IgD-negative memory B cell (primary cell): ENCODE measurements around the gene CACNA2D3. TPM values are rescaled to one million over a fixed set of nuclear protein-coding genes. Genes with fewer than 3 reads are reported as not detected.

Experiments used
- H3K27ac Mint-ChIP-seq, 3 donors: one replicate each; pipeline ENCODE4 v1.8.0; 2020 to 2022; ENCODE audit warnings: mild to moderate bottlenecking in 3 of 3, mixed read lengths in 3 of 3, moderate library complexity in 1 of 3
- H3K27me3 Mint-ChIP-seq: one replicate; pipeline ENCODE4 v1.8.0; 2021; ENCODE audit warnings: mixed read lengths
- H3K36me3 Mint-ChIP-seq: one replicate; pipeline ENCODE4 v1.8.0; 2020; ENCODE audit warnings: mild to moderate bottlenecking, mixed read lengths
- H3K4me1 Mint-ChIP-seq, 3 donors: one replicate each; pipeline ENCODE4 v1.8.0; 2020 to 2022; ENCODE audit warnings: mixed read lengths in 3 of 3, mild to moderate bottlenecking in 1 of 3
- H3K4me3 Mint-ChIP-seq, 4 donors: one replicate each; pipeline ENCODE4 v1.8.0; 2020 to 2022; ENCODE audit warnings: mild to moderate bottlenecking in 4 of 4, mixed read lengths in 4 of 4, moderate library complexity in 3 of 4
- H3K9me3 Mint-ChIP-seq, 3 donors: one replicate each; pipeline ENCODE4 v1.8.0; 2020 to 2021; ENCODE audit warnings: mixed read lengths in 3 of 3, mild to moderate bottlenecking in 1 of 3
- polyA plus RNA-seq: library from polyadenylated mRNA; unstranded; fragments of 300-500 nt; fragmentation: Illumina TruSeq; gene quantifications from one replicate; pipeline ENCODE4 v1.2.3, GENCODE V29; 2021

CACNA2D3 gene
- polyA plus RNA-seq, 1 donor from 2014 or later = not detected

DNA sequence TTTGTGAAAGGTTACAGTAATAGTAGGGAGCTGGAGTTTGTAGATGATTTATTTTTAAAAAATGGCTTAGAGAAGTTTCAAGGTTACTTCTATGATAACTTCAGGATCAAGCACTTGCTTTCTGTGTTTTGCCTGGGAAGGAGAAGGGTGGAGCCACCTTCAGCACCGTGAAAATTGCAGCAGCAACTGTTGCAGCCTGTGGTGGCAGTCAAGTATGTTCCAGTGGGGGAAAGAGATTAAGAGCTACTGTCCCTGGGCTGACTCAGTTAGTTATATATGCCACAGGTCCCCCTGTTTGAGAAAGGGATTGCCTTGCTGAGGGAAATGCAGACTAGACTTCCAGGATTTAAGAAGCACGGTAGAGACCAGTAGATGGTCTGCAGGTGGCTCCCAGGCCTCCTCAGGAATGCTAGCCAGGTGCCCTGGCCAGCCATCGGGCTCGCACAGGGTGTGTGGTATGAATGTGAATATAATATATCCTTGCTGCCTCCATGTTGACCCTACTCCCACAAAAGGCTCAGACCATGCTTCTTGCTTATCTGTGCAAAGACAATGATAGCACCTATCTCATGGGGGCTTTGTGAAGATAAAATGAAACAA, 389.5 kb downstream of the CACNA2D3 start:
- no peaks in the 10 kb centered on the region for H3K4me1 Mint-ChIP-seq
- peaks cover 5 to 9% (median 8%) of the 10 kb centered on the region in 3 donors for H3K9me3 Mint-ChIP-seq
- H3K27me3 Mint-ChIP-seq = peaks cover 1% of the 10 kb centered on the region
- no peak overlapping the region for H3K27ac Mint-ChIP-seq
- H3K4me3 Mint-ChIP-seq = no peak overlapping the region
- no peaks in the 10 kb centered on the region for H3K36me3 Mint-ChIP-seq

DNA sequence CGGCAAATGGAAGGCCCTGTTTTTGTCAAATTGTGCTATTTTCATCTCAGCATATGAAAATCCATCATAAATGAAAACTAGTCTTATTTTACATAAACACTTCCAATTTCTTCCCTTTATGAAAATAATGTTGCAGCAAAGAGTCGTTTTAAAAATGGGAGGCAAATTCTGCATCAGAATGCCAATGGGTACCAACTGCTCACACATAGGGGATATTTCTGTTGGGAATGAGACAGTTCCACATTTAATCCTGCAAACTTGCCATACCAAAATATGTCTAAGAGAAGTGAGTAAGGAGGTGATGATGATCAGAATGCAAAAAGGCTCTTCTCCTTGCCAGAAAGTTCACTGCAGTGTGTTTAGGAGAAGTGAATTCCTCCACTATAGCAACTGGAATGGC, 391.7 kb downstream of the CACNA2D3 start:
- no peak overlapping the region for H3K4me3 Mint-ChIP-seq

DNA sequence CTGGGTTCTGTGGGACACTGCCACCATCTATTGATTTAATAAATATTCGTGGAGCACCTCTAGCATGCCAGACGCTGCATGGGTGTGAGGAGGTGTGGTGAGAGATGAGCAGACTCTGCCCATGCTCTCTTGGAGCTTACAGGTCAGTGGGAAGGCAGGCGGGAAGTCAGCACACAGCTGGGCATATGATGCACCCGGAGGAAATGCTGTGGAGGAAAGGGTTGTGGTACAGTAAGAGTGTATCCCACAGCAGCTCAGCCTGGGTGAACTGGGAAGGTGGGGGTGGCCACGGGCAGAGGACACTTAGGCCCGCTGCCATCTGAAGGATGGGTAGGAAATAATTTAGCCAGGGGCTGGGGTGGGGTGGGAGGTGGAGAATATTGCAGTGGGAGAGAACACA, 392.1 kb downstream of the CACNA2D3 start:
- Mint-ChIP-seq H3K27ac (no peak overlapping the region), H3K36me3 (no peaks in the 10 kb centered on the region), H3K9me3 (peaks cover 1 to 9% (median 8%) of the 10 kb centered on the region in 3 donors), H3K4me1 (no peaks in the 10 kb centered on the region), H3K4me3 (no peak overlapping the region), H3K27me3 (no peaks in the 10 kb centered on the region)

More for the DNA sequence above, 391.7 kb downstream of the CACNA2D3 start:
- Mint-ChIP-seq H3K9me3 (peaks cover 1 to 9% (median 8%) of the 10 kb centered on the region in 3 donors), H3K27ac (no peak overlapping the region), H3K27me3 (no peaks in the 10 kb centered on the region), H3K36me3 (no peaks in the 10 kb centered on the region), H3K4me1 (no peaks in the 10 kb centered on the region)

DNA sequence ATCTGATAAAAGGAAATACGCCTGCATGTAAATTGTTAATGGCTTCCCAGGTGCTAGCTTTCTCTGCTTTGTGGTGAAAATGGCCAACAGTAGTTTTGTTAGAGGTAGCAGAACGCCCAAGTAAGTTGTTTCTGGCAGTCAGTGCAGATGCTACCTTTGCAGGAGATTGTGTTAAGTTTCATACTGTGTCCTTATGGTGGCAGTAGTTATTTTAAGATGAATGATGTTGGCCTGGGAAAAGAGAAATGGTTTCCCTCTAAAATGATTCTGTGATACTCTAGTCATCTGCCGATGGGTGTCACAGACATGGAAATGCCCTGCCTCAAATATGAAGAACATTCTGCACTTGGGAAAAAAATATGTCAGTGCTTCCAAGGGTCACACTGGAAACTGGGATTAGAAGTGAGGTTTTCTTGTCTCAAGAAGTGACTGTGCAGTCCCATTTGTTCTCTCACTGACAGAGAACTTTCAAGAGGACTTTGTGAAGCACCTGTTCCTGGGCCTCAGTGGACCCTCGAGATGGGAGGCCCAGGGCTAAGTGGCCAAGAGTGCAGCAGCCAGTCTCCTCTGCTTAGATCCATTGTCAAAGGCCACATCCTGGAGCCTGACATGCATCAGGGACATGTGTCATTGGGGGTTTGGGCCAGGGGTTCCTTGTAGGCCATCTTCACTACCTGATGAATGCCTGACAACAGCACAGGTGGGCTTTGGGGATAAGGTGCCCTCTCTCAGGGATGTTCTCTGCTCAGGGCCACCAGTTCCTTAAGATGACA, 393.3 kb downstream of the CACNA2D3 start:
- Mint-ChIP-seq H3K27ac (no peak overlapping the region), H3K27me3 (no peaks in the 10 kb centered on the region)

DNA sequence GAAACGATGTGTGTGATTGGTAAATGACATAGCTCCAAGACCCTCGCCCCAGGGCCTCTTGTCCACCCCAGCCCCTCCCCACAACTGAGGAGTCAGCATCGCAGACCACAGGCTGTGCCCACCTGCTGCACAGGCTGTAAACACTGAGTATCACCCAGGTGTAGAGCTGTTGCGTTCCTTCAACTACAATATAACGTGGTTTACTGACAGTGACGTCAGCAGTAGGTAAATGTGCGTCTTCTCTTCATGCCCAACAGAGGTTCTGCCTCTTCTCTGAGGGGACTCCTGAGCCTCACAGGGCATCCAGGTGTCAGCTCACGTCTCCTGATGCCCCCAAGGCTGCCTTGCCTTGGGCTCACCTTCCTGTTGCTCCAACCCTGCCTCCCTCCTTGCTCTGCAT, 395.1 kb downstream of the CACNA2D3 start:
- no peak overlapping the region for H3K4me3 Mint-ChIP-seq
- no peaks in the 10 kb centered on the region for H3K36me3 Mint-ChIP-seq
- no peaks in the 10 kb centered on the region for H3K4me1 Mint-ChIP-seq
- H3K9me3 Mint-ChIP-seq = peaks cover 4 to 10% (median 6%) of the 10 kb centered on the region in 3 donors
- H3K27me3 Mint-ChIP-seq = no peaks in the 10 kb centered on the region
- H3K27ac Mint-ChIP-seq = no peak overlapping the region

More for the DNA sequence above, 393.3 kb downstream of the CACNA2D3 start:
- H3K4me1 Mint-ChIP-seq = no peaks in the 10 kb centered on the region
- H3K9me3 Mint-ChIP-seq = peaks cover 1 to 8% (median 4%) of the 10 kb centered on the region in 3 donors
- no peak overlapping the region for H3K4me3 Mint-ChIP-seq
- no peaks in the 10 kb centered on the region for H3K36me3 Mint-ChIP-seq

DNA sequence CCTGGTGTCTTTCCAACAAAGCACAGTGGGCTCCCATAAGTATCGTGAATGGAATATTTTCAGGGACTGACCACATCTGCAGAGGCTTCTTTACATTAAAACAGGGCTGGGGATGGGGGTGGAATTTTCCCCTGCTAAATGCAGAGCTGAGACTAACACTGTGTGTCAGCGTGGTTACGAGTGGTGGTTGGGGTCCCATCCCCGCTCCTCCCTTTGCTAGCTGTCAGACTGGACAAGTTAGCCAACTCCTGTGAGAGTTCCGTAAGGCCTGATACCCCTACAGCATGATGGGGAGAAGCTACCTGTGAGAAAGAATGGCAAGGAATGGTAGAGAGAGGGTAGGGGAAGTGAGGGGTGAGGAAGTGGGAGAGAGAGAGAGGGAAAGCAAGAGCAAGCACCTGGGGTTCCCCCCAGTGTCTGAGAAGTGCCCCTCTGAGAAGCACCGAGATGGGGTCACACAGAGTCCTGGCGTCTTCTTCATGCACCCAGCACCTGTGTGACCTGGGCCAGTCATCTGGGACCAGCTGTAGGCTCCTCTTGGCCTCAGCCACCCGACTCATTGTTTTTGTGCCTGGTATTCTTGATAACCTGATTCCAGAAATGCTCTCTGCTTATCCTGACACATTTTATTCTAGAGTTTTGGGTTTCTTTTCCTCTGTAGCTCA, 395.8 kb downstream of the CACNA2D3 start:
- no peak overlapping the region for H3K4me3 Mint-ChIP-seq
- H3K36me3 Mint-ChIP-seq = no peaks in the 10 kb centered on the region
- no peak overlapping the region for H3K27ac Mint-ChIP-seq
- no peaks in the 10 kb centered on the region for H3K27me3 Mint-ChIP-seq
- H3K9me3 Mint-ChIP-seq = peaks cover 3 to 9% (median 8%) of the 10 kb centered on the region in 3 donors
- H3K4me1 Mint-ChIP-seq = no peaks in the 10 kb centered on the region

DNA sequence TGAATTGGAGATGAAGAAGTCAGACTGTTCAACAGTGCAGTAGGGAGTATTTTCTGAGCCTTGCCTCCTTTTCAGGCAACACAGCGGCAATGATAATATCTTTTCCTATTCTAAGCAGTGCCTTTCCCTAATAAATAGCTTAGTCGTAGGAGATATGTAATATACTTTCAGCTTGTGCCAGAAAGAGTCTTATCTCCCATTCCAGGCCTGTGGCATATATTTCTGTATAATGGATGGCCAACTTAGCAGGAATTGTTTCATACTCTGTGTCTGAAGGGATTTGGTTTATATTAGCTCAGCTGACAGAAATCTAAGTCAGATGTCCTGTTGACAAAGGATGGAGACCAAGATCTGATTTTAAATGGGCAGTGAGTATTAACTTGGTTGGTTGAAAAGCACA, 397.1 kb downstream of the CACNA2D3 start:
- H3K9me3 Mint-ChIP-seq = peaks cover 5 to 10% (median 7%) of the 10 kb centered on the region in 3 donors
- H3K4me1 Mint-ChIP-seq = no peaks in the 10 kb centered on the region
- H3K36me3 Mint-ChIP-seq = no peaks in the 10 kb centered on the region
- H3K27me3 Mint-ChIP-seq = no peaks in the 10 kb centered on the region
- H3K4me3 Mint-ChIP-seq = no peak overlapping the region
- H3K27ac Mint-ChIP-seq = no peak overlapping the region

DNA sequence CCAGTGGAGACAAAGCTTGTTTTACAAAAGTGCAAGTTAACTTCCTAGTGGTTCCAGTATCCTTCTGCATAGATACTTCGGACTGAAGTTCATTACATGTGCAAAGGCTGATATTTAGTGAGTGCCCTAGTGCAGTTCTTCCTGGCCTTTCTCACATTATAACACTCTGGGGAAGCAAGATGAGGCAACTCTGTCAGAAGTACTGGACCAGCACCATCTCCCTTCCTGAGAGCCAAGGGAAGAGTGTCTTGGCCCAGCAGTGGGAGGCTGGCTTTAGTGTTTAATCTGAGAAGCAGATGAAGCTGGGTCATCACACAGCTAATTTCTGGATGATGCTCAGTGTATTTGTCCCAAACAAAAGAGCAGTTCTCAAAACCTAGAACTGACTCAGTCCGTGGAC, 397.7 kb downstream of the CACNA2D3 start:
- Mint-ChIP-seq H3K27ac (no peak overlapping the region), H3K4me1 (no peaks in the 10 kb centered on the region), H3K27me3 (no peaks in the 10 kb centered on the region), H3K36me3 (no peaks in the 10 kb centered on the region), H3K4me3 (no peak overlapping the region), H3K9me3 (peaks cover 5 to 9% (median 7%) of the 10 kb centered on the region in 3 donors)

DNA sequence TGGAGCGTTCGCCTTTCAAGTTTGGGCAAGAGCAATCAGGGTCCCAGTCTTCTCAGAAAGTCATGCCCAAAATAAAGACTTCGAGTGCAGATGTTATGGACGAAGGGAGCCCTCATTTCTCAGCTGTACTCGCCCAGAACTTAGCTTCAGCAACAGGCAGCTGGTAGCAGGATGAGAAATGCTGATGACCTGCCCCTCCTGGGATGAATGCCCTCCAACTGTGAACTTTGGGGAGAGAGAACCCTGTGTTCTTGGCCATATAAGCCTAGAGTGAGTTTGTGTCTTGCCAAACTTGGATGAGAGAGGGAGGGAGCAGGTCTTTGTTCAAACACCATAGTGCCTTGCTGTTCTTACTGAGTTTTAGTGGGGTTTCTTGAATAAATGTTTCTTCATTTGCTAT, 405.2 kb downstream of the CACNA2D3 start:
- H3K27ac Mint-ChIP-seq = no peak overlapping the region
- H3K4me3 Mint-ChIP-seq = no peak overlapping the region
- H3K4me1 Mint-ChIP-seq = no peaks in the 10 kb centered on the region
- H3K9me3 Mint-ChIP-seq = peaks cover 4 to 14% (median 9%) of the 10 kb centered on the region in 3 donors
- H3K27me3 Mint-ChIP-seq = no peaks in the 10 kb centered on the region
- H3K36me3 Mint-ChIP-seq = no peaks in the 10 kb centered on the region

DNA sequence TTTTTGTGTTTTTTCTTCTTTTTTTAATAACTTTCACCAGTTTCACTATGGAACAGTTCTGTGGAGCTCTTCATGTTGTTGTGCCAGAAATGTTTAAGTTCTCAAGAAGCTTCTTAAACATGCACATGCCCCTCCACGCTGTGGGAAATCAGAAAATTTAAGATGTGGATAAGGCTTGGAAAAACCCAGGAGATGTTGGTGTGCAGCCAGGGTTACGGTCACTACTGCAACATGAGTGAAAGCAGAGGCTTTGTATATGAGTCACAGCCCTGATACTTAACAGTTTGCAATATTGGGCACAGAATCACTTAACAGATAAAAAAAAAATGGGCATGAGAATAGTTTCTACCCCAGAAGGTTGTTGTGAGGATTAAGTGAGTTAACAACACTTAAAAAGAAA, 405.6 kb downstream of the CACNA2D3 start:
- Mint-ChIP-seq H3K27me3 (no peaks in the 10 kb centered on the region), H3K36me3 (no peaks in the 10 kb centered on the region), H3K4me1 (no peaks in the 10 kb centered on the region), H3K27ac (no peak overlapping the region), H3K4me3 (no peak overlapping the region), H3K9me3 (peaks cover 2 to 14% (median 9%) of the 10 kb centered on the region in 3 donors)

DNA sequence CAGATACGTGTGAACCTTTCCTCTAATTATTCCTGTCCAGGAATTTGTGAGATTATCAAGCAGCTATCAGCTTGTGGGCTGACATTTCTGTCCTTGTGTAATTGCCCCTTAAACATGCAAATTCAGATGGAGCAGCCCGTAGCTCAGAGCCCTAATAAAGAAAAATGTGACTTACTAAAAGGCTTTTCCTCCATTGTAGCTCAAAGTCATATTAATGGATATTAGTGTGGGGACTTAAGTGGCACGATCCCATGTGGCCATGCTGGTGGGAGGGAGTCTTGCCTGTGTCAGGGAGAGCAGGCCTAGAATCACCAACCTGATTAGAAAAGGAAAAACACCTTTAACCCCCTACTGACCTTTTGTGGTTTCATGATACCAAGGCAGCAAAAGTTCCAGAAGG, 406.3 kb downstream of the CACNA2D3 start:
- Mint-ChIP-seq H3K27ac (no peak overlapping the region), H3K9me3 (peaks cover 2 to 9% (median 9%) of the 10 kb centered on the region in 3 donors), H3K36me3 (no peaks in the 10 kb centered on the region), H3K4me1 (no peaks in the 10 kb centered on the region), H3K4me3 (no peak overlapping the region), H3K27me3 (no peaks in the 10 kb centered on the region)

DNA sequence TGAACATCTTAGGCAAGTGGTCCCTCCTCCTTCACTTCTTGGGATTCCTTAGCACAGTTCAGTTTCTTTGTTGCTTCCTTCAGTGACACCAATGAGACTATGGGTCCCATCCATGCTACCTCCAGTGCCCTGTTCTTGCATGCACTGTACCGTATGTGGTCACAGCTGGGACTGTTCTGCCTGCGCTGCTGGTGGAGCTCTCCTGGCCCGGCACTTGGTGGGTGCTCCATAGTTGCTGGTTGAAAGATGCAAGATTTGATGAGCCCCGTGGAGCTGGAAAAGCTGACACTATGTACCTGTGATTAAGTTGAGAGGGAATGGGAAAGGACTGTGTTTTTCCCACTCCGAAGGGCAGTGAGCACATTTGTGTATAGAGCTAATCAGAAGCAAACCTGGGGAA, 407.7 kb downstream of the CACNA2D3 start:
- H3K27ac Mint-ChIP-seq = no peak overlapping the region
- no peaks in the 10 kb centered on the region for H3K36me3 Mint-ChIP-seq
- H3K27me3 Mint-ChIP-seq = peaks cover 2% of the 10 kb centered on the region
- H3K4me1 Mint-ChIP-seq = no peaks in the 10 kb centered on the region
- H3K9me3 Mint-ChIP-seq = peaks cover 2 to 9% (median 4%) of the 10 kb centered on the region in 3 donors
- no peak overlapping the region for H3K4me3 Mint-ChIP-seq

DNA sequence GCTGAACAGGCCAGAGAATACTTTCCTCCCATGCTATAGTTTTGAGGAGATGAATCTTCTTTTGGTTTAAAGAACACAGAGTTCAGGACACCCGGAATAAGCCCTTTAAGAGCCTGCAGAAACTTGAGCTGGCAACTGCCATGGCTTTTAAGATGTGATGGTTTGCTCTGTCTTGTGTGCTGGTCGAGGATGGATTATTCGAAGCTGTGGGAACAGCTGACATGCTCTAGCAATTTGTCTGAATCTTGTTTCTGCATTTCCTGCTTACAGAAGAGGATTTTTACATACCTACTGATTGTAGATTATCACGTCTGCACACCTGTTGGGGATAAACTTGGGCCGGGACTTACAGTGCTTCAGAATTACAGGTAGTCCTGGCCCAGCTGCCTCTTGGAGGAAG, 408.6 kb downstream of the CACNA2D3 start:
- Mint-ChIP-seq H3K36me3 (no peaks in the 10 kb centered on the region), H3K4me3 (no peak overlapping the region), H3K27ac (no peak overlapping the region), H3K4me1 (no peaks in the 10 kb centered on the region), H3K9me3 (peaks cover 0 to 5% (median 3%) of the 10 kb centered on the region in 3 donors), H3K27me3 (peaks cover 2% of the 10 kb centered on the region)

DNA sequence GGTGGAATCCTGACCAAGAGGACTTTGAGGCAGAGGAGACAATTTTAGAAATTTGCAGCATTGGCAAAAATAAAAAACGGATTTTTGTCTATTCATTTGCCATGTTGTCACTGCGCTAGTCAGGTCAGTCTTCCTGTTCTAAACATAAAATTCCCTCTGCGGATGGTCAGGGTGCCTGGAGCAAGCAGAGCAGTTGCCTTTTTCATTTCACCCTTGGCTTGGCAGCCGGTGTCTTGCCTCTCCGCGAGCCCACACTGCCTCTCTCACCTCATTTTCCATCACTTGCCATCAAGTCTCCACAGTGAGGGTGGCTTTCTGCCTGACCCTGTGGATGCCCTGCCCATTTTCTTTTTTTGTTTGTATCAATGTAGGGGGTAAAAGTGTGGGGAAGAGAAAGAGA, 409.4 kb downstream of the CACNA2D3 start:
- no peaks in the 10 kb centered on the region for H3K4me1 Mint-ChIP-seq
- no peak overlapping the region for H3K27ac Mint-ChIP-seq
- H3K4me3 Mint-ChIP-seq = no peak overlapping the region
- no peaks in the 10 kb centered on the region for H3K36me3 Mint-ChIP-seq
- peaks cover 0 to 4% (median 3%) of the 10 kb centered on the region in 3 donors for H3K9me3 Mint-ChIP-seq
- peaks cover 2% of the 10 kb centered on the region for H3K27me3 Mint-ChIP-seq

DNA sequence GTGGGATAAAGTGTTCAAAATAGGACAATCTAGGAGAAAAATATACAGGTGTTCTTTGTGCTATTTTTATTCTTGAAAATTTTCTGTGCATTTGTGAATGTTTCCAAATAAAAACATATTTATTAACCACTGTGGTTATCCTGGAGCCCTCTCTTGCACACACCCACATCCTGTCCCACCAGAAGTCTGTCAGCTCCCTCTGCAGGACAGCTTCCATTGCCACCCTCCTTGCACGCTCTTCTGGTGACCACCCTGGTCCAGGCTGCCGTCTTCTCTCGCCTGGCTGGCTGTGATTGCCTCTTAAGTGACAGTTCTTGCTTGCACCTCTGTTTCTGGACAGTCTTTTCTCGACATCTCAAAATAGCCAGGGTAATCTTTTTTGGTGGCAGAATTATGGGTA, 411.5 kb downstream of the CACNA2D3 start:
- H3K4me1 Mint-ChIP-seq = no peaks in the 10 kb centered on the region
- H3K9me3 Mint-ChIP-seq = peaks cover 0 to 3% (median 0%) of the 10 kb centered on the region in 3 donors
- no peak overlapping the region for H3K4me3 Mint-ChIP-seq
- H3K36me3 Mint-ChIP-seq = no peaks in the 10 kb centered on the region
- no peak overlapping the region for H3K27ac Mint-ChIP-seq
- H3K27me3 Mint-ChIP-seq = peaks cover 2% of the 10 kb centered on the region
